ENCODE data around the gene MRPL17.

Gene MRPL17

DNA sequence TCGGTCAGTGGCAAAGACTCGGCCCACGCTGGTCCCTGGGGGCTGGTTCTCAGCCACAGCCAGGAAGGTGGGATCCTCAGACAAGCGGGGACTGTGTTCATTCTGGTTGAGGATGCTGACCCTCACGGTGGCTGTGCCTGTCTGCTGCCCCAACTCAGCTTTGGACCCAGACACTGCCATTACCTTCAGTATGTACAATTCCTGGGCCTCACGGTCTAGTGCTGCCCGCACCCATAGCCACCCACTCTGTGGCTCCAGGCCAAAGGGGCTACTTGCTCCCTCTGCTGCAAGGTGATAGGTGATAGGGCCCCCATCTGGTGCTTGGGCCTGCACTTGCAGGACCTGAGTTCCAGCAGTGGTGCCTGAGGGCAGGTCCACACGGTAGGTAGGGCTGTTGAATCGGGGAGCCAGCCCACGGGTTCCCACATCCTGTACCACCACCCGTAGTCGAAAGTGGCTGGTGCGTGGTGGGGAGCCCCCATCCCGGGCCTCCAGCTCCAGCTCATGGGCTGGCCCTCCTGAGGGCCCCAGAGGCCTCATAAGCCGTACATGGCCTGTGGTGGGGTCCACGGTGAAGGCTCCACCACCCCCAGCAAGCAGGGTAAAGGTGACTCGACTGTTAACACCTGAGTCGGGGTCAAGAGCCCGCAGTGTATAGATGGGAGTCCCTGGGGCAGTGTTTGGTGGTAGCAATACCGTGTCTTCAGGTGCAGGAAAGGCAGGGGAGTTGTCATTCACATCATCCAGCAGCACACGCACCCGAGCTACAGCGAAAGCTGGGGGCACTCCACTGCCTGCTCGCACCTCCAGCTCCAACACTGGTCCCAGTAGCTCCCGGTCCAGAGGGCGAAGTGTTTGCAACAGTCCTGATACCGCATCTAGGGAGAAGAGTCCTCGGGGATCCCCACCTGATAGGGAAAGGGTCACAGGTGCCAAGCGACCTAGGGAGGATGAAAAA is 50.7 kb downstream of the MRPL17 start:
- DNase-seq (ENCODE audit: low spot score), result no peak

- DNase-seq (ENCODE audit: low spot score), result no peak
Observed at GRCh38 chr11:6631361-6631890, 51.7 kb downstream of the MRPL17 start.

GRCh38 chr11:6630632-6631291 is 52.4 kb downstream of the MRPL17 start:
- DNase-seq (ENCODE audit: low spot score), result no peak

Measured in germinal center (tissue), 1 donor.